SH-SY5Y (cell line): ENCODE results near the gene REXO1.

Experiments
- GATA2 ChIP-seq: IDR thresholded peaks from 2 replicates; pipeline ENCODE4 v1.6.1; 2011; ENCODE audit warnings: mild to moderate bottlenecking, low read depth, low read length
- GATA3 ChIP-seq: IDR thresholded peaks from 2 replicates; pipeline ENCODE4 v1.6.1; 2011; ENCODE audit warnings: low read depth, mild to moderate bottlenecking, low read length, moderate library complexity

Gene REXO1

GRCh38 chr19:1774989-1775772 is 73.1 kb downstream of the REXO1 start:
- TF ChIP-seq GATA3 (no peak), GATA2 (no peak)

GRCh38 chr19:1773184-1773583 is 75.1 kb downstream of the REXO1 start:
- TF ChIP-seq GATA2 (no peak), GATA3 (no peak)

- TF ChIP-seq GATA3 (no peak), GATA2 (no peak)
Observed at GRCh38 chr19:1770866-1771576, 77.3 kb downstream of the REXO1 start.

- TF ChIP-seq GATA2 = no peak
- TF ChIP-seq GATA3 = no peak
Observed at GRCh38 chr19:1769645-1769985, 78.7 kb downstream of the REXO1 start.

- TF ChIP-seq GATA2 = no peak
- no peak for TF ChIP-seq GATA3
Observed at GRCh38 chr19:1768918-1769644, 79.2 kb downstream of the REXO1 start.

- no peak for TF ChIP-seq GATA2
- no peak for TF ChIP-seq GATA3
Observed at GRCh38 chr19:1768248-1768647, 80.0 kb downstream of the REXO1 start.

- no peak for TF ChIP-seq GATA2
- no peak for TF ChIP-seq GATA3
Observed at GRCh38 chr19:1767464-1767933, 80.8 kb downstream of the REXO1 start.

GRCh38 chr19:1766800-1767352 is 81.4 kb downstream of the REXO1 start:
- TF ChIP-seq GATA3 (no peak), GATA2 (no peak)

- TF ChIP-seq GATA3 = no peak
- no peak for TF ChIP-seq GATA2
Observed at GRCh38 chr19:1765904-1766799, 82.1 kb downstream of the REXO1 start.
